IMR-90 (cell line): ENCODE results near the gene CACNA2D3.

ENCODE experiments used
- BHLHE40 ChIP-seq: fragments of 150-350 bp; IDR thresholded peaks from 2 replicates; pipeline ENCODE4 v1.6.1; 2016; ENCODE audit warnings: mild to moderate bottlenecking, low read depth, low read length
- CHD1 ChIP-seq: IDR thresholded peaks from 2 replicates; pipeline ENCODE4 v1.6.1; 2012; ENCODE audit warnings: low read depth, low read length, improper control_type of control experiment
- CTCF ChIP-seq: conservative IDR thresholded peaks from 2 replicates; pipeline ENCODE4 v1.5.1; 2012; ENCODE audit warnings: mild to moderate bottlenecking, low read depth, low read length, improper control_type of control experiment
- ELK1 ChIP-seq: fragments of 150-350 bp; IDR thresholded peaks from 2 replicates; pipeline ENCODE4 v1.6.1; 2016; ENCODE audit warnings: low read depth, mild to moderate bottlenecking, low read length, moderate library complexity, borderline replicate concordance
- MAZ ChIP-seq: IDR thresholded peaks from 2 replicates; pipeline ENCODE4 v1.6.1; 2012; ENCODE audit warnings: low read depth, mild to moderate bottlenecking, low read length, improper control_type of control experiment, moderate library complexity, borderline replicate concordance
- MXI1 ChIP-seq: IDR thresholded peaks from 2 replicates; pipeline ENCODE4 v1.6.1; 2012; ENCODE audit warnings: low read depth, mild to moderate bottlenecking, low read length, moderate library complexity, borderline replicate concordance
- NFE2L2 ChIP-seq: fragments of 150-350 bp; IDR thresholded peaks from 2 replicates; pipeline ENCODE4 v1.6.1; 2016; ENCODE audit warnings: low read depth, mild to moderate bottlenecking, low read length
- POLR2A ChIP-seq: IDR thresholded peaks from 2 replicates; pipeline ENCODE4 v1.6.1; 2012; ENCODE audit warnings: mild to moderate bottlenecking, low read depth, low read length
- RAD21 ChIP-seq: IDR thresholded peaks from 2 replicates; pipeline ENCODE4 v1.6.1; 2012; ENCODE audit warnings: low read length, improper control_type of control experiment
- RCOR1 ChIP-seq: IDR thresholded peaks from 2 replicates; pipeline ENCODE4 v1.6.1; 2012; ENCODE audit warnings: mild to moderate bottlenecking, low read length, improper control_type of control experiment; ENCODE audit not compliant: insufficient replicate concordance
- RFX5 ChIP-seq: IDR thresholded peaks from 2 replicates; pipeline ENCODE4 v1.8.0; 2012; ENCODE audit warnings: low read depth, mild to moderate bottlenecking, low read length, moderate library complexity
- USF2 ChIP-seq: fragments of 150-350 bp; IDR thresholded peaks from 2 replicates; pipeline ENCODE4 v1.6.1; 2017; ENCODE audit warnings: mild to moderate bottlenecking, antibody characterized with exemption, low read length, low read depth

- TF ChIP-seq MAZ = no peak
- TF ChIP-seq CTCF = no peak
- TF ChIP-seq BHLHE40 = no peak
- no peak for TF ChIP-seq USF2
- no peak for TF ChIP-seq POLR2A
- TF ChIP-seq RAD21 = no peak
- no peak for TF ChIP-seq RCOR1
- TF ChIP-seq NFE2L2 = no peak
- no peak for TF ChIP-seq RFX5
- no peak for TF ChIP-seq MXI1
- no peak for TF ChIP-seq CHD1
- no peak for TF ChIP-seq ELK1
These were observed 63.4 kb downstream of the CACNA2D3 start for GRCh38 chr3:54185740-54186139.
